ENCODE data around the gene INPP5A.

DNA sequence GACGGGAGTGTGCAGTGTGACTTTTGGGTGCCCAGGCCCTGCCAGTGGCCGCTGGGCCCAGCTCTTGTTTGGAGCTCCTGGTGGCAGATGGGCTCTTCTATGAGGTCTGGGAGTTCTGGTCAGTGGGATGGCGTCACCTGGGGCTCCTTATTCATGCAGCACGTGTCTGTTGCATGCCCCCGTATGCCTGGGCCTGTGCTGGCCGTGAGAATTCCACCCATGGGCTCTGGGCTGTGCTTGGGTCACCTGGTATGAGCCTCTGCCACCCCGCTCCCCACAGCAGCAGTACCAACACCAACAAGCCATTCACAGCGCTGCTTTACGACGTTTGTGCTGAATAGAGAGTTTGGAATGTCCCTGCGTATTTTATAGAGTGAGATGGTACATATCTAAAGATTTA, 27.1 kb downstream of the INPP5A start:
- TF ChIP-seq CTCF (conservative IDR thresholded peaks at IDR 0.05; ENCODE audit: low read length) (no peak), EZH2phosphoT487 (IDR thresholded peaks at IDR 0.05; ENCODE audit: borderline replicate concordance) (no peak)

Data from Loucy (cell line).